GM21717 (cell line): ENCODE measurements around the gene ADD2.
"Not testable (repeated sequence)": the region's sequence is repeated elsewhere in the genome, so short reads cannot be mapped to it uniquely, and the experiment has no call there.

Experiments used
- ATAC-seq: cut with Tn5 transposase; IDR thresholded peaks from one replicate; pipeline ENCODE4 v1.9.1; 2021; ENCODE audit warnings: mild to moderate bottlenecking, moderate library complexity; ENCODE audit not compliant: unreplicated experiment

ADD2 gene, protein sequence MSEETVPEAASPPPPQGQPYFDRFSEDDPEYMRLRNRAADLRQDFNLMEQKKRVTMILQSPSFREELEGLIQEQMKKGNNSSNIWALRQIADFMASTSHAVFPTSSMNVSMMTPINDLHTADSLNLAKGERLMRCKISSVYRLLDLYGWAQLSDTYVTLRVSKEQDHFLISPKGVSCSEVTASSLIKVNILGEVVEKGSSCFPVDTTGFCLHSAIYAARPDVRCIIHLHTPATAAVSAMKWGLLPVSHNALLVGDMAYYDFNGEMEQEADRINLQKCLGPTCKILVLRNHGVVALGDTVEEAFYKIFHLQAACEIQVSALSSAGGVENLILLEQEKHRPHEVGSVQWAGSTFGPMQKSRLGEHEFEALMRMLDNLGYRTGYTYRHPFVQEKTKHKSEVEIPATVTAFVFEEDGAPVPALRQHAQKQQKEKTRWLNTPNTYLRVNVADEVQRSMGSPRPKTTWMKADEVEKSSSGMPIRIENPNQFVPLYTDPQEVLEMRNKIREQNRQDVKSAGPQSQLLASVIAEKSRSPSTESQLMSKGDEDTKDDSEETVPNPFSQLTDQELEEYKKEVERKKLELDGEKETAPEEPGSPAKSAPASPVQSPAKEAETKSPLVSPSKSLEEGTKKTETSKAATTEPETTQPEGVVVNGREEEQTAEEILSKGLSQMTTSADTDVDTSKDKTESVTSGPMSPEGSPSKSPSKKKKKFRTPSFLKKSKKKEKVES

DNA sequence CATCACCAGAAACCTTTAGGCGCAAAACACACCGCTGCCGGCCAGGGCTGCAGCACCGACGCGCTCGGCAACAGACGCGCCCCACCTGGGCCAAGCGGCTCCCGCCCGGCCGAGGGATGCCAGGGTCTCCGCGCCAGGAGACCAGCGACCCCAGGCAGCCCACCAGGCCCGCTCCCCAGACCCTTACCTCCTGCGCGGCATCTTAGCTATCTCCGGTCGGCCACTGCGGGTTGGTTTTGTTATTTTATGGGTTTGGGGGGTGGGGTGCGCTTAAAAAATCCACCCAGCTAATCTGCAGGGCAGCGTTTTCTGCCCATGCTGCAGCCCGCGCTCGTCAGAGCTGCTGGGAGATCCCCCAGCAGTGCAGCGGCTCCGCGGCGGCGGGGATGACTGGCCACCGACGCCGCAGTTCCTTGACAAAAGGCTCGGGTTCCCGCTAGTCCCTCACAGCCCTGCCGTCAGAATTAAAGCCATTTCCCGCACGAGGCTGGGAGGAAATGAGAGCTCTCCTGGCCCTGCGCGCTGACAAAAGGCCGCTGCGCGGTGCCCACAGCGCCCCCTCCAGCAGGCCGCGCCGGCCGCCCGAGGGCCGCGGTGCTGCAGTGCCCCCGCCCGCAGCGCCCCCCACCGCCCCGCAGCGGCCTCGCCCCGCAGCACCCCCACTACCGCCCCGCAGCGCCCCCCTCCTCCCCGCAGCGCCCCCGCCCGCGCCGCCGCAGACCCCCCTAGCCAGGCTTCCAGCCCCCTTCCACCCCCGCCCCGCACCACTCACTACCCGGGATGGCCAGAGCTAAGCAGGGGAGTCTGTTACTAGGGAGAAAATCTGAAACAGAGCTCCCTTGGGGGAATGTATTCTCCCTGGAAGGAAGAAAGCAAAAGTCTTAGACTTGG lies at the start of gene ADD2:
TSS of gene ADD2 (minus strand) at position 502 of the 891 bp plus-strand sequence. CDS start 61,792 bp downstream, outside the sequence.
- no peak for ATAC-seq

- no peak for ATAC-seq
Observed at GRCh38 chr2:70817284-70817954, 49.4 kb upstream of the ADD2 start.

DNA sequence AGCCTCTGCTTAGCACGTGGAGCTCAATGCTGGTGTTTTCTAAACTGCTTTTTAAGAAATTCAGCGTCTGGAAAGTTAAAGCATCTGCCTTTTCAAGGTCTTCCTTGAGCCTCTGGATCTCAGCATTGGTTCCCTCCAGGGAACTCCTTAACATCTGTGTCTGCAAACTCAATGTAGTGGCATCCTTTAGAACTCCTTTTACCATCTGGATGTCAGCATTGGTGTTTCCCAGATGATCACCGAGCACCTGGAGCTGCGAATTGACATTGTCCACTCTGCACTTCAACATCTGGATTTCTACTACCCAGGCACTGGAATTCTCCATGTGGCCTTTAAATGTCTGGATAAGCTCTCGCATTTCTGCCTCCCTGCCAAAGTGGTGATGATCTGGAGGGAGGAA lies 48.7 kb upstream of the ADD2 start:
- no peak for ATAC-seq

DNA sequence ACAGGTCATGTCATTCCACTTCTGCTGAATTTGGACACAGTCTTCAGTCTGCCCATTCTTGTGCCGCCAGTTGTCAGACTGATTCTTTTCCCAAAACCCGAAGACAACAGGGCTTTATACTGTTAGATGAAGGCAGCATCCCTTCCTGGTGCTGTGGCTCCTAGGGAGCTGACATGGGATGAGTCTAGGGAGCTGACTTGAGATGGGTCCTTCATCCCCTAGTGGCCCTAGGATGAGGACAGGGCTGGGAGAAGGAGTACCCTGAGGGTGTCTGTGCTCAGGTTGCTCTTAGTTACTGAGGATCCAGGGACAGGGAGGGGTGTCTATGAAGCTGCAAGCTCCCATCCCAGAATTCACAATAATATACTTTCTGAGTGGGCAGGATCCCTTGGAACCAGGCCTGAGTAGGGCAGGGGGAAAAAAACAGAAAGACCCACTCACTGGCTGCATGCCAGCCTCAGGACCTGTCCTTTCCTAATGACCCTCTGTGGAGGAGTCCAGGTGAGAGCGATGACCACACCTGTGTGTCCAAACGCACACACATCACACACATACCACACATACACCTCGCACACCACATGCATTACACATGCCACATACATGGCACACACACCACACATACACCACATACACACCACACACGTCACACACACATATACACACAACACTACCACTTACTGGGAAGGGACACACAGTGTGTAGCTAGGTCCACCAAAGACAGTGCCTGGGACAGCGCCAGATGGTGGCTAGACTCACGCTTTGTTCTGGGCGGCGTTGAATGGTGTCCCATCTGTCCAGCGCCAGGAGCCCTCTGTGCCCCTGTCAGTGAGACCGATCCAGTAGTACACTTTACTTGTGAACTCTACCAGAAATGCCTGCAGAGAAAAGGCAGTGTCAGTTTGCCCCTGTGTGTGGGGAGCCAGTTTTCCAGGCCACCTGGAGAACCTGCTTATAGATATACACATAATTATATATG lies 41.3 kb upstream of the ADD2 start:
- ATAC-seq, result no peak

DNA sequence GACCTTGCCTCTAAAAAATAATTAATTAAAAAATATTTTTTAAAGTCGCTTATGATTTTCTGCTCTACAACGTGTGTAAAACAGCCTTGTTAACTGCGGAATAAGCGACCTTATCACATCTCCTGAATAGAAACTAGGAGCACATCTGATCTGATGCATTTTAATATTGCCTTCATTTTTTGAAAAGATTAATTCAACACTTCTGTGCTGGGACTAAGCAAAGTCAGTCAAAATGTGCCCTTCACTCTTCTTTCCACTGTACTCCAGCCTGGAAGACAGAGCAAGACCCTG lies 39.8 kb upstream of the ADD2 start:
- no peak for ATAC-seq

DNA sequence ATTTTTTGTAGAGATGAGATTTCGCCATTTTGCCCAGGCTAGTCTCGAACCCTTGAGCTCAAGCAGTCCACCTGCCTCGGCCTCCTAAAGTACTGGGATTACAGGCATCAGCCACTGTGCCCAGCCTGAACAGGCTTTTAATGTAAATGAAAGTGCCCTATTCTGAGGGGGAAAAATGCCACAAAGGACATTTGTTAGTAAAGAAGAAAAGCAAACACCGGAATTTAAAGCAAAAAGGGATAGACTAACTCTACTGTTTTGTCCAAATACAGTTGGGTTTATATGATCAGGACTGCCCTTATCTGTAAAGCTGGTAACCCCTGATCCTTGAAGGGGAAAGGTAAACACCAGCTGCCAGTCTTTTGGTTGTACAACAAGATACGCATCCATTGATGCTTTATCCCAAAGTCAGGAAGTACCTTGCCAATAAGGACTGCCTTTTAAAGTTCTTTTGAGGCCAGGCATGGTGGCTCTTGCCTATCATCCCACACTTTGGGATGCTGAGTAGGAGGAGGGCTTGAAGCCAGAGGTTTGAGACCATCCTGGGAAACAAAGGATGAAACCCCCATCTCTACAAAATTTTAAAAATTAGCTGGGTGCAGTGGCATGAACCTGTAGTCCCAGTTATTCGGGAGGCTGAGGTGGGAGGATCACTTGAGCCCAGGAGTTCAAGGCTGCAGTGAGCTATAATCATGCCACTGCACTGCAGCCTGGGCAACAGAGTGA lies 39.3 kb upstream of the ADD2 start:
- no peak for ATAC-seq

- no peak for ATAC-seq
Observed at GRCh38 chr2:70806620-70807019, 38.6 kb upstream of the ADD2 start.

- ATAC-seq, result no peak
Observed at GRCh38 chr2:70806013-70806412, 38.0 kb upstream of the ADD2 start.

DNA sequence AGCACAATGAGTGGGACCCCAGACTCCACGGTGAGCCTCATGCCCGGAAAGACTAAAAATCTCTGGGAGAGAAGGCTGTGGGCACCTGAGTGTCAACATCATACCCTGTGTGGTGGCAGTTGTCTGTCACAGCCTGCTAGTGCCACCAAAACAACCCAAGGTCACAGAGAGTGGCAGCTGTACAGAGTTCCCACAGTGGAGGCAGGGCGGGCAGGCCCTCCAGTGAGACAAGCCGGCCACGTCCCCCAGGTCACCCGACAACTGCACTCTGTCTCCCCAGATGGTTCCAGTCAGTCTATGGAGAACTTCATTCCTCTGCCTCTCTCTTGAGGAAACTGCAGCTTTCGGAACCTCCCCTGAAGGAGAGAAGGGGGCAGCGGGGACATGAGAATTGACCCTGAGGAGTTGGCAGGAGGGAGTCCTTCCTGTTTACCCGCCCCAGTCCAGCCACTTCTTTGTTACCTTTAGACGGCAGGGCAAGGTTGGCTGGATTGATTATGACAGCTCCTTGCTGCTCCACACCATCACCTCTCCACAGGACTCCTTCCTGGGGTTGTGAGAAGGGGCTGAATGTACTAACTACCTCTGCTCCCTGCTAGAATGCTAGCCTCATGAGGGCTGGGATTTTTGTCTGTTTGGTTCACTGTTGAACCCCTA lies 33.7 kb upstream of the ADD2 start:
- no peak for ATAC-seq

- ATAC-seq, result no peak
Observed at GRCh38 chr2:70799706-70800105, 31.7 kb upstream of the ADD2 start.

DNA sequence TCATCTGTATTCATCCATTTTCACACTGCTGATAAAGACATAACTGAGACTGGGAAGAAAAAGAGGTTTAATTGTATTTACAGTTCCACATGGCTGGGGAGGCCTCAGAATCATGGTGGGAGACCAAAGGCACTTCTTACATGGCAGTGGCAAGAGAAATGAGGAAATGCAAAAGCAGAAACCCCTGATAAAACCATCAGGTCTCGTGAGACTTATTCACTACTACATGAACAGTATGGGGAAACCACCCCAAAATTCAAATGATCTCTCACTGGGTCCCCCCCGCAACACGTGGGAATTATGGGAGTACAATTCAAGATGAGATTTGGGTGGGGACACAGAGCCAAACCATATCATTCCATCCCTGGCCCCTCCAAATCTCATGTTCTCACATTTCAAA lies 30.0 kb upstream of the ADD2 start:
- not testable (repeated sequence) for ATAC-seq

GRCh38 chr2:70797506-70797905 lies 29.5 kb upstream of the ADD2 start:
- ATAC-seq, result no peak

GRCh38 chr2:70796262-70796661 lies 28.3 kb upstream of the ADD2 start:
- ATAC-seq, result no peak

- ATAC-seq, result no peak
Observed at GRCh38 chr2:70795164-70795995, 27.4 kb upstream of the ADD2 start.

DNA sequence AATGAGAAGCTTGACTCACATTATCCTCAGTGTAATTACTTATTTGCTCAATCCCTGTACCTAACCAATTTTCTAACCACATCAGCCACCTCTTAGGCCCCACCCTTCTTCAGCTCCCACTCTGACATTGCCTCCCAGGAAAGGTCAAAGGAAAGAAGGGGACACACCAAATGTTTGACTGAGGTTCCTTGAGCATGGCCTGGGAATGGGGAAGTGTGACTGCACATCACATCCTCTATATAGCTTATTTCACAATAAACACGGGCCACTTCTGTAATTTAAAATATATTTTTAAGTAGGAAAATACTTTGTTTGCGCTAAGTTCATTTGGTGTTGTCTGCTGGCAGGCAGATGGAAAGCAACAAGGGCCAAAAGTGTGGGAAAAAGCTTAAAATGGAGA lies 25.4 kb upstream of the ADD2 start:
- no peak for ATAC-seq

GRCh38 chr2:70790136-70790828 lies 22.3 kb upstream of the ADD2 start, which contains the start of gene FIGLA:
Gene FIGLA, minus strand, starts transcription at chr2:70790643. Its CDS starts 5 bp downstream, at chr2:70790638.
- ATAC-seq, result no peak
